Tibial nerve (tissue), 3 donors: ENCODE data around the gene FRMD4A.

ENCODE experiments used
- CTCF ChIP-seq, 5 experiments: fragments of 200-600 bp in 3 of 5; fragments of 450-650 bp in 2 of 5; sonication (generic) in 3 of 5; IDR thresholded peaks; one replicate each; pipeline ENCODE4 v1.5.1; 2016 to 2019; ENCODE audit warnings: antibody characterized with exemption in 5 of 5, mild to moderate bottlenecking in 3 of 5, moderate library complexity in 2 of 5
- POLR2A ChIP-seq, 2 donors: fragments of 450-650 bp; IDR thresholded peaks; one replicate each; pipeline ENCODE4 v1.6.1; 2017; ENCODE audit warnings: antibody characterized with exemption in 2 of 2, mild to moderate bottlenecking in 2 of 2, moderate library complexity in 2 of 2

- no peak for TF ChIP-seq POLR2A (IDR thresholded peaks at IDR 0.05)
- TF ChIP-seq CTCF (IDR thresholded peaks at IDR 0.05), result no peak
Measured at GRCh38 chr10:13743963-13744362, 586.8 kb downstream of the FRMD4A start.
